HepG2 (cell line): ENCODE measurements around the gene ST6GALNAC3. TPM values are rescaled to one million over a fixed set of nuclear protein-coding genes. Genes with fewer than 3 reads are reported as not detected.

Experiments
- ATAC-seq: fragments of 200-7000 bp; cut with Tn5 transposase; 3 replicates; pipeline ENCODE4 v1.9.1; 2020; ENCODE audit warnings: mild to moderate bottlenecking, moderate library complexity
- BruUV-seq: library from RNA; stranded (reverse); fragments of 400-500 nt; replicated peaks from 2 replicates; lab custom pipeline; 2021; lab: Mats Ljungman, UMichigan
- CTCF ChIA-PET: fragments of 300-600 bp; formaldehyde crosslinking; extraction: SDS; loops from one replicate; lab custom pipeline; 2021; ENCODE audit warnings: low total read pairs, inconsistent platforms, low intra/inter-chr PET ratio; lab: Yijun Ruan, JAX
- POLR2A ChIA-PET: fragments of 350-600 bp; sonication (Branson Sonifier 250); formaldehyde crosslinking; loops from one replicate; lab custom pipeline; 2020; ENCODE audit warnings: antibody characterized with exemption, inconsistent platforms; lab: Yijun Ruan, JAX
- DNase-seq: peaks from one replicate; pipeline ENCODE4 v3.0.0-alpha.2; 2015; ENCODE audit warnings: low spot score
- FAIRE-seq: peaks from 3 replicates; lab custom pipeline; 2011; peaks lifted over from hg19 to GRCh38; lab: Jason Lieb, UNC
- H2AFZ ChIP-seq: one replicate; pipeline ENCODE4 v1.6.1; 2011; ENCODE audit warnings: low read length, inconsistent platforms
- H3K27ac ChIP-seq: fragments of 300-600 bp; 3 replicates; pipeline ENCODE4 v1.8.0; 2011; ENCODE audit warnings: mixed run types, mild to moderate bottlenecking, mixed read lengths, low read length, inconsistent platforms; ENCODE audit not compliant: insufficient read depth; ENCODE audit errors: extremely low read length
- H3K27me3 ChIP-seq, 2 experiments: fragments of 200-600 bp in 1 of 2; 2 replicates in 1 of 2; 3 replicates in 1 of 2; pipeline versions ENCODE4 v1.6.0 to v1.8.0; 2011; ENCODE audit warnings: low read length in 2 of 2, mild to moderate bottlenecking in 2 of 2, moderate library complexity in 2 of 2, inconsistent platforms in 1 of 2; ENCODE audit not compliant: insufficient read depth in 2 of 2, control insufficient read depth in 1 of 2
- H3K36me3 ChIP-seq, 2 experiments: fragments of 200-600 bp in 1 of 2; replicated peaks in 1 of 2; 2 replicates in 1 of 2; 3 replicates in 1 of 2; pipeline versions ENCODE4 v1.5.1 to v1.8.0; 2011; ENCODE audit warnings: low read length in 2 of 2, inconsistent platforms in 1 of 2; ENCODE audit not compliant: insufficient read depth in 2 of 2, control insufficient read depth in 1 of 2
- H3K4me1 ChIP-seq: 2 replicates; pipeline ENCODE4 v1.5.1; 2012; ENCODE audit warnings: low read length, inconsistent platforms; ENCODE audit not compliant: insufficient read depth
- H3K4me2 ChIP-seq: 2 replicates; pipeline ENCODE4 v1.6.0; 2011; ENCODE audit warnings: low read depth, low read length, inconsistent platforms
- H3K4me3 ChIP-seq, 3 experiments: fragments of 200-600 bp in 1 of 3; sonication (generic), shearing (Covaris generic) in 1 of 3; replicated peaks in 1 of 3; 2 replicates each; pipeline ENCODE4 v1.5.1; 2011 to 2016; ENCODE audit warnings: low read length in 3 of 3, inconsistent platforms in 2 of 3, low read depth in 2 of 3, mild to moderate bottlenecking in 2 of 3, control low read depth in 1 of 3, mixed read lengths in 1 of 3; ENCODE audit not compliant: insufficient read depth in 1 of 3
- H3K79me2 ChIP-seq: one replicate; pipeline ENCODE4 v1.6.1; 2011; ENCODE audit warnings: low read length, inconsistent platforms; ENCODE audit not compliant: insufficient read depth
- H3K9ac ChIP-seq: 2 replicates; pipeline ENCODE4 v1.6.0; 2011; ENCODE audit warnings: mild to moderate bottlenecking, low read depth, low read length, inconsistent platforms; ENCODE audit not compliant: insufficient read depth
- H3K9me3 ChIP-seq: 2 replicates; pipeline ENCODE4 v1.5.1; 2012; ENCODE audit warnings: mild to moderate bottlenecking, low read length
- H4K20me1 ChIP-seq: 2 replicates; pipeline ENCODE4 v1.6.0; 2011; ENCODE audit warnings: inconsistent platforms, mild to moderate bottlenecking, low read length, moderate library complexity; ENCODE audit not compliant: insufficient read depth
- THYN1 ChIP-seq: sonication (generic); formaldehyde crosslinking; IDR thresholded peaks from 2 replicates; pipeline ENCODE4 v1.8.1; 2023; ENCODE audit warnings: low read depth, mild to moderate bottlenecking, moderate library complexity, missing genetic modification reagents, borderline replicate concordance
- WGBS: methylation state at CpG from one replicate; pipeline ENCODE4 v1.1.6; 2017; ENCODE audit warnings: low lambda C conversion rate; 5-methylcytosine and 5-hydroxymethylcytosine counted together
- in situ Hi-C: cut with HindIII; loops from 2 replicates; pipeline ENCODE4 v1.10.0; 2017; ENCODE audit warnings: low pct_unique_long_range_greater_than_20kb; ENCODE audit not compliant: extremely low pct_ligation_motif_present
- intact Hi-C: fragments of 100-400 bp; cut with micrococcal nuclease; formaldehyde crosslinking; loops from one replicate; pipeline ENCODE4 v1.10.0; 2022; ENCODE audit not compliant: unreplicated experiment
- polyA plus RNA-seq, 8 experiments: library from polyadenylated mRNA; depleted of rRNA in 3 of 8; stranded (reverse) in 7 of 8; unstranded in 1 of 8; fragments of >200 nt; fragmentation: Illumina TruSeq in 4 of 8; extraction: Trizol in 4 of 8; gene quantifications; 2 replicates each; pipeline versions ENCODE4 v1.2.1 to v1.2.3, GENCODE V29; 2011 to 2016; ENCODE audit warnings: low read depth in 4 of 8, missing spikeins in 1 of 8, mixed read lengths in 1 of 8; ENCODE audit not compliant: insufficient read depth in 1 of 8
- total RNA-seq, 5 experiments: library from RNA; depleted of rRNA; stranded (reverse); fragments of >200 nt; fragmentation: Illumina TruSeq; extraction: Trizol; gene quantifications; 2 replicates each; pipeline ENCODE4 v1.2.3, GENCODE V29; 2016; ENCODE audit warnings: low read depth in 1 of 5
- TF ChIP-seq, protein P1 (sequence below), 2 experiments: sonication (generic) in 1 of 2; formaldehyde crosslinking in 1 of 2; IDR thresholded peaks; 2 replicates each; pipeline versions ENCODE4 v1.5.1 to v1.6.1; 2011 to 2020; ENCODE audit warnings: borderline replicate concordance in 1 of 2, low read depth in 1 of 2, low read length in 1 of 2, mild to moderate bottlenecking in 1 of 2, missing genetic modification reagents in 1 of 2, moderate library complexity in 1 of 2
- TF ChIP-seq, protein P2 (sequence below): sonication (generic); formaldehyde crosslinking; IDR thresholded peaks from 2 replicates; pipeline ENCODE4 v1.4.0; 2020; ENCODE audit warnings: mild to moderate bottlenecking, missing genetic modification reagents, borderline replicate concordance

The ST6GALNAC3 gene
- total and polyA plus RNA-seq, 2 of the 13 experiments (the other 11 are each of a cell fraction or from before 2014, with no cell fraction given) = not detected

DNA sequence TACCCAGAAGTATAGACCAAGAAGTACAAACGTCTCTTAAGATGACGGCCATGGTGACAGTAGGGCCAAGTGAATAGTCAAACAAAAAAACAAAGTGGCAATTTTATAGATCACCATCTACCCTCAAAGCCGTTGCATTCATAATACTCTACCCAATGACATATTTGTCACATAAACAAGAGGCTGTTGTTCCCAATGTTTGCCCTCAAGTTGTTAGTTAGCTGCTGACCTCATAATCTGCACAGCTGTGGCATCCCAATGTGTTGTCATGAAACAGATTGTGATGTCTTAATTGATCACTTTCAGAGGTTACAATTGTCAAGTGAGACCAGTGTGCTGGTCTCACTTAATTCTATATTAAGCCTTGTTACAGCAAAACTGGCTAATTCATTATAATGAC, 333.8 kb downstream of the ST6GALNAC3 start:
- no peak overlapping the region for H2AFZ ChIP-seq
- no peak overlapping the region for H3K9ac ChIP-seq
- POLR2A ChIA-PET = no interaction called here
- no peak overlapping the region for H3K27ac ChIP-seq
- no peaks in the 10 kb centered on the region for H4K20me1 ChIP-seq
- FAIRE-seq = no peak
- H3K4me3 ChIP-seq = no peak overlapping the region
- TF ChIP-seq, protein P1, sequence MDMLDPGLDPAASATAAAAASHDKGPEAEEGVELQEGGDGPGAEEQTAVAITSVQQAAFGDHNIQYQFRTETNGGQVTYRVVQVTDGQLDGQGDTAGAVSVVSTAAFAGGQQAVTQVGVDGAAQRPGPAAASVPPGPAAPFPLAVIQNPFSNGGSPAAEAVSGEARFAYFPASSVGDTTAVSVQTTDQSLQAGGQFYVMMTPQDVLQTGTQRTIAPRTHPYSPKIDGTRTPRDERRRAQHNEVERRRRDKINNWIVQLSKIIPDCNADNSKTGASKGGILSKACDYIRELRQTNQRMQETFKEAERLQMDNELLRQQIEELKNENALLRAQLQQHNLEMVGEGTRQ (IDR thresholded peaks at IDR 0.05; ENCODE audit: low read depth, low read length) = no peak
- TF ChIP-seq, protein P1 (CRISPR knock-in tag; IDR thresholded peaks at IDR 0.05; ENCODE audit: borderline replicate concordance) = no peak
- no peak for TF ChIP-seq THYN1 (CRISPR knock-in tag)
- TF ChIP-seq, protein P2, sequence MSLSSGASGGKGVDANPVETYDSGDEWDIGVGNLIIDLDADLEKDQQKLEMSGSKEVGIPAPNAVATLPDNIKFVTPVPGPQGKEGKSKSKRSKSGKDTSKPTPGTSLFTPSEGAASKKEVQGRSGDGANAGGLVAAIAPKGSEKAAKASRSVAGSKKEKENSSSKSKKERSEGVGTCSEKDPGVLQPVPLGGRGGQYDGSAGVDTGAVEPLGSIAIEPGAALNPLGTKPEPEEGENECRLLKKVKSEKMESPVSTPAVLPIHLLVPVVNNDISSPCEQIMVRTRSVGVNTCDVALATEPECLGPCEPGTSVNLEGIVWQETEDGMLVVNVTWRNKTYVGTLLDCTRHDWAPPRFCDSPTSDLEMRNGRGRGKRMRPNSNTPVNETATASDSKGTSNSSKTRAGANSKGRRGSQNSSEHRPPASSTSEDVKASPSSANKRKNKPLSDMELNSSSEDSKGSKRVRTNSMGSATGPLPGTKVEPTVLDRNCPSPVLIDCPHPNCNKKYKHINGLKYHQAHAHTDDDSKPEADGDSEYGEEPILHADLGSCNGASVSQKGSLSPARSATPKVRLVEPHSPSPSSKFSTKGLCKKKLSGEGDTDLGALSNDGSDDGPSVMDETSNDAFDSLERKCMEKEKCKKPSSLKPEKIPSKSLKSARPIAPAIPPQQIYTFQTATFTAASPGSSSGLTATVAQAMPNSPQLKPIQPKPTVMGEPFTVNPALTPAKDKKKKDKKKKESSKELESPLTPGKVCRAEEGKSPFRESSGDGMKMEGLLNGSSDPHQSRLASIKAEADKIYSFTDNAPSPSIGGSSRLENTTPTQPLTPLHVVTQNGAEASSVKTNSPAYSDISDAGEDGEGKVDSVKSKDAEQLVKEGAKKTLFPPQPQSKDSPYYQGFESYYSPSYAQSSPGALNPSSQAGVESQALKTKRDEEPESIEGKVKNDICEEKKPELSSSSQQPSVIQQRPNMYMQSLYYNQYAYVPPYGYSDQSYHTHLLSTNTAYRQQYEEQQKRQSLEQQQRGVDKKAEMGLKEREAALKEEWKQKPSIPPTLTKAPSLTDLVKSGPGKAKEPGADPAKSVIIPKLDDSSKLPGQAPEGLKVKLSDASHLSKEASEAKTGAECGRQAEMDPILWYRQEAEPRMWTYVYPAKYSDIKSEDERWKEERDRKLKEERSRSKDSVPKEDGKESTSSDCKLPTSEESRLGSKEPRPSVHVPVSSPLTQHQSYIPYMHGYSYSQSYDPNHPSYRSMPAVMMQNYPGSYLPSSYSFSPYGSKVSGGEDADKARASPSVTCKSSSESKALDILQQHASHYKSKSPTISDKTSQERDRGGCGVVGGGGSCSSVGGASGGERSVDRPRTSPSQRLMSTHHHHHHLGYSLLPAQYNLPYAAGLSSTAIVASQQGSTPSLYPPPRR (CRISPR knock-in tag) = no peak
- TF ChIP-seq, all 625 proteins: peak for 0
- CTCF ChIA-PET = no interaction called here
- 0% methylated on average over 3 of the region's 3 CpGs for WGBS
- Histone ChIP-seq H3K9me3 (no peaks in the 10 kb centered on the region; the same call in 1 of the 2 replicates), H3K36me3 (no peaks in the 10 kb centered on the region), H3K4me2 (no peak overlapping the region), H3K4me1 (no peaks in the 10 kb centered on the region), H3K79me2 (no peaks in the 10 kb centered on the region), H3K27me3 (no peaks in the 10 kb centered on the region)
- ATAC-seq = no peak
- no peak for DNase-seq
- intact Hi-C loops = no loop called here
- in situ Hi-C loops = no loop called here
- no TSS peak for BruUV-seq
